GM12878 (cell line): ENCODE measurements around the gene SPPL2B. TPM values are rescaled to one million over a fixed set of nuclear protein-coding genes. Genes with fewer than 3 reads are reported as not detected.

ENCODE experiments used
- ATAC-seq: fragments of 200-7000 bp; cut with Tn5 transposase; 3 replicates; pipeline ENCODE4 v1.9.1; 2020; ENCODE audit warnings: mild to moderate bottlenecking, moderate library complexity
- BruUV-seq: library from RNA; stranded (reverse); fragments of 400-500 nt; replicated peaks from 2 replicates; lab custom pipeline; 2021; lab: Mats Ljungman, UMichigan
- CTCF ChIA-PET: fragments of 300-600 bp; sonication (Branson Sonifier 250); formaldehyde crosslinking; extraction: SDS; loops from one replicate; lab custom pipeline; 2021; ENCODE audit warnings: inconsistent platforms; lab: Yijun Ruan, JAX
- POLR2A ChIA-PET: fragments of 350-600 bp; formaldehyde crosslinking; extraction: SDS; loops from one replicate; lab custom pipeline; 2021; ENCODE audit warnings: inconsistent platforms; lab: Charles Lee
- RAD21 ChIA-PET: fragments of 300-600 bp; sonication (Branson Sonifier 250); formaldehyde crosslinking; loops from one replicate; lab custom pipeline; 2023; ENCODE audit warnings: antibody characterized with exemption; ENCODE audit not compliant: unreplicated experiment; lab: Charles Lee
- SMC1A ChIA-PET: fragments of 300-600 bp; sonication (Branson Sonifier 250); formaldehyde crosslinking; loops from one replicate; lab custom pipeline; 2023; ENCODE audit not compliant: unreplicated experiment, uncharacterized antibody; lab: Charles Lee
- DNase-seq: peaks from one replicate; pipeline ENCODE4 v3.0.0-alpha.2; 2011; ENCODE audit warnings: low read depth, low spot score
- FAIRE-seq: peaks from 3 replicates; lab custom pipeline; 2011; peaks lifted over from hg19 to GRCh38; lab: Jason Lieb, UNC
- H2AFZ ChIP-seq: 2 replicates; pipeline ENCODE4 v1.6.0; 2011; ENCODE audit warnings: low read depth, low read length, control low read depth; ENCODE audit not compliant: control insufficient read depth
- H3K27ac ChIP-seq: 2 replicates; pipeline ENCODE4 v1.5.1; 2011; ENCODE audit warnings: control low read depth; ENCODE audit not compliant: control insufficient read depth, insufficient read depth
- H3K27me3 ChIP-seq, 2 experiments: replicated peaks in 1 of 2; 2 replicates each; pipeline versions ENCODE4 v1.6.0 to v1.6.1; 2011; ENCODE audit warnings: low read length in 1 of 2; ENCODE audit not compliant: control insufficient read depth in 2 of 2, insufficient read depth in 2 of 2
- H3K36me3 ChIP-seq, 2 experiments: 2 replicates each; pipeline ENCODE4 v1.5.1; 2011; ENCODE audit warnings: low read length in 1 of 2; ENCODE audit not compliant: control insufficient read depth in 2 of 2, insufficient read depth in 2 of 2
- H3K4me1 ChIP-seq: 2 replicates; pipeline ENCODE4 v1.6.1; 2011; ENCODE audit warnings: mild to moderate bottlenecking, low read length, moderate library complexity, mixed read lengths; ENCODE audit not compliant: control insufficient read depth, insufficient read depth
- H3K4me2 ChIP-seq: 2 replicates; pipeline ENCODE4 v1.6.0; 2011; ENCODE audit warnings: control low read depth; ENCODE audit not compliant: control insufficient read depth, insufficient read depth
- H3K4me3 ChIP-seq: fragments of 200-600 bp; sonication (generic); 2 replicates; pipeline ENCODE4 v1.5.1; 2016
- H3K79me2 ChIP-seq: 2 replicates; pipeline ENCODE4 v1.6.0; 2011; ENCODE audit warnings: low read length; ENCODE audit not compliant: control insufficient read depth, insufficient read depth
- H3K9ac ChIP-seq: 2 replicates; pipeline ENCODE4 v1.8.0; 2011; ENCODE audit warnings: low read length, control low read depth, mixed read lengths; ENCODE audit not compliant: control insufficient read depth, insufficient read depth
- H3K9me3 ChIP-seq: replicated peaks from 3 replicates; pipeline ENCODE4 v1.5.1; 2011; ENCODE audit warnings: mild to moderate bottlenecking, low read length; ENCODE audit not compliant: control insufficient read depth, insufficient read depth
- H4K20me1 ChIP-seq: 2 replicates; pipeline ENCODE4 v1.6.0; 2011; ENCODE audit not compliant: control insufficient read depth, insufficient read depth
- BMI1 ChIP-seq: fragments of 450-650 bp; IDR thresholded peaks from 2 replicates; pipeline ENCODE4 v1.6.1; 2016; ENCODE audit warnings: mild to moderate bottlenecking, moderate library complexity, borderline replicate concordance
- CUX1 ChIP-seq: IDR thresholded peaks from 2 replicates; pipeline ENCODE4 v1.6.1; 2012; ENCODE audit warnings: improper control_type of control experiment, low read depth, low read length; ENCODE audit not compliant: insufficient replicate concordance
- FOS ChIP-seq: IDR thresholded peaks from 3 replicates; pipeline ENCODE4 v1.6.1; 2011; ENCODE audit warnings: borderline replicate concordance; ENCODE audit not compliant: insufficient read length; ENCODE audit errors: extremely low read depth
- FOXK2 ChIP-seq: fragments of 450-650 bp; IDR thresholded peaks from 2 replicates; pipeline ENCODE4 v1.6.1; 2017; ENCODE audit warnings: mild to moderate bottlenecking, moderate library complexity
- GABPA ChIP-seq: IDR thresholded peaks from 2 replicates; pipeline ENCODE4 v1.6.1; 2014; ENCODE audit warnings: antibody characterized with exemption, low read depth, mild to moderate bottlenecking, inconsistent platforms
- MLLT1 ChIP-seq: fragments of 450-650 bp; IDR thresholded peaks from 2 replicates; pipeline ENCODE4 v1.6.1; 2016; ENCODE audit warnings: mild to moderate bottlenecking
- NR2C1 ChIP-seq: fragments of 450-650 bp; IDR thresholded peaks from 2 replicates; pipeline ENCODE4 v1.6.1; 2017; ENCODE audit warnings: antibody characterized with exemption, mild to moderate bottlenecking, moderate library complexity
- PML ChIP-seq: IDR thresholded peaks from 2 replicates; pipeline ENCODE4 v1.6.1; 2012; ENCODE audit warnings: low read length, inconsistent platforms
- POLR2AphosphoS5 ChIP-seq: IDR thresholded peaks from 2 replicates; pipeline ENCODE4 v1.6.1; 2011; ENCODE audit warnings: mild to moderate bottlenecking, low read length, inconsistent platforms
- REST ChIP-seq: IDR thresholded peaks from 2 replicates; pipeline ENCODE4 v1.6.1; 2012; ENCODE audit warnings: mild to moderate bottlenecking, low read depth, low read length
- TCF12 ChIP-seq: IDR thresholded peaks from 2 replicates; pipeline ENCODE4 v1.6.1; 2011; ENCODE audit warnings: low read depth, mild to moderate bottlenecking, low read length
- TCF7 ChIP-seq: IDR thresholded peaks from 2 replicates; pipeline ENCODE4 v1.6.1; 2014; ENCODE audit warnings: antibody characterized with exemption, borderline replicate concordance
- ZNF217 ChIP-seq: fragments of 450-650 bp; IDR thresholded peaks from 2 replicates; pipeline ENCODE4 v1.6.1; 2017; ENCODE audit warnings: antibody characterized with exemption, mild to moderate bottlenecking
- WGBS: methylation state at CpG from one replicate; pipeline ENCODE4 v1.1.6; 2016; ENCODE audit warnings: low lambda C conversion rate; ENCODE audit not compliant: insufficient replicate concordance, insufficient coverage; ENCODE audit errors: missing lambda C conversion rate; 5-methylcytosine and 5-hydroxymethylcytosine counted together
- in situ Hi-C: fragments of 300-500 bp; cut with MboI; formaldehyde crosslinking; loops from 9 replicates; pipeline ENCODE4 v1.14.3; 2018; ENCODE audit warnings: mixed read lengths
- intact Hi-C: fragments of 100-400 bp; cut with micrococcal nuclease; formaldehyde crosslinking; loops from one replicate; pipeline ENCODE4 v1.14.2; 2022; ENCODE audit not compliant: unreplicated experiment
- polyA plus RNA-seq, 11 experiments: library from polyadenylated mRNA; depleted of rRNA in 4 of 11; unstranded in 6 of 11; stranded (reverse) in 5 of 11; fragments of >200 nt; fragmentation: Nextera tagmentation in 4 of 11; fragmentation: Illumina TruSeq in 1 of 11; extraction: Ambion mirVana in 4 of 11; extraction: Trizol in 1 of 11; gene quantifications; 1 replicate in 1 of 11; 2 replicates in 10 of 11; pipeline versions ENCODE4 v1.2.1 to v1.2.3, GENCODE V29; 2011 to 2016; ENCODE audit warnings: inconsistent platforms in 2 of 11, missing spikeins in 2 of 11, low read depth in 1 of 11
- total RNA-seq, 4 experiments: library from RNA; depleted of rRNA in 3 of 4; stranded (reverse); fragments of >200 nt in 3 of 4; fragmentation: Illumina TruSeq in 1 of 4; extraction: Trizol in 1 of 4; gene quantifications; 2 replicates each; pipeline versions ENCODE4 v1.2.1 to v1.2.3, GENCODE V29; 2013 to 2021

SPPL2B gene
- total and polyA plus RNA-seq, 10 of the 15 experiments (the other 5 are each of a cell fraction or from before 2014, with no cell fraction given): 0.29 to 56.5 (median 18.3) TPM

DNA sequence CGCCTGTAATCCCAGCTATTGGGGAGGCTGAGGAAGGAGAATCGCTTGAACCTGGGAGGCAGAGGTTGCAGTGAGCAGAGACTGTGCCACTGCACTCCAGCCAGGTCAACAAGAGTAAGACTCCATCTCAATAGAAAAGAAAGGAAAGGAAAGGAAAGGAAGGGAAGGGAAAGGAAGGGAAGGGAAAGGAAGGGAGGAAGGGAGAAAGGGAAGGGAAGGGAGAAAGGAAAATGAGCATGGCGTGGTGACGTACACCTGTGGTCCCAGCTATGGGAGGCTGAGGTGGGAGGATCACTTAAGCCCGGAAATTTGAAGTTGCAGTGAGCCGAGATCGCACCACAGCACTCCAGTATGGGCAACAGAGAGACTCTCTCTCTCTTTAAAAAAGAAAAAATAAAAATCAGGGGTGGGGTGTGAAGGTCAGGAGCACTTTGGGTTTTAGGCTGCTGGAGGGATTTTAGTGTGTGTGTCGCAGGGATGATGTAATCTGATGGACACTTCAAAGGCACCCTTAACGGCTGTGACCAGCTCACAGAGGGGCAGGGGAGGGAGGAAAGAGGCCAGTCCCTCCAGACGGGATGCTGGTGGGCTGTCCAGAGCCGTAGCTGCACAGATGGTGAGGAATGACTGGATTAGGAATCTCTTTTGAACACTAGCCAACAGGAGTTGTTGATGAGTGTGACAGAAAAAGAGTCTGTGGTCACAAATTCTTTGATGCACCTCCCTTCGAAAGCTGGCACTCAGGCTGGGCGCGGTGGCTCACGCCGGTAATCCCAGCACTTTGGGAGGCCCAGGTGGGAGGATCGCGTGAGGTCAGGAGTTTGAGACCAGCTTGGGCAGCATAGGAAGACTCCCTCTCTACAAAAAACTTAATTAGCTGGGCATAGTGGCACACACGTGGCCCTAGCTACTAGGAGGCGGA, 59.1 kb downstream of the SPPL2B start:
- no peak overlapping the region for H3K9ac ChIP-seq
- ChIA-PET RAD21 (interaction anchor here (0.6 to 1.4 kb wide), 3 partner anchors 18 to 113 kb away, joined by 3 to 4 read pairs (median 4); no protein-coding TSS in a partner anchor), POLR2A (no interaction called here), CTCF (interaction anchor here (0.6 to 0.7 kb wide), 2 partner anchors 232 to 237 kb away, joined by 3 read pairs; no protein-coding TSS in a partner anchor), SMC1A (no interaction called here)
- ATAC-seq: no peak
- intact Hi-C loops: no loop called here
- H3K9me3 ChIP-seq: no peaks in the 10 kb centered on the region; the same call in 2 of the 3 replicates
- no peaks in the 10 kb centered on the region; a peak in 1 of 4 replicates for H3K27me3 ChIP-seq
- FAIRE-seq: no peak
- H3K4me3 ChIP-seq: no peak overlapping the region
- H4K20me1 ChIP-seq: no peaks in the 10 kb centered on the region
- H3K4me2 ChIP-seq: no peak overlapping the region
- H3K27ac ChIP-seq: no peak overlapping the region
- WGBS: 60% methylated on average over 20 of the region's 20 CpGs
- in situ Hi-C loops: no loop called here
- no peak for DNase-seq
- H3K4me1 ChIP-seq: peaks cover 4% of the 10 kb centered on the region; the same call in 1 of the 2 replicates
- no peaks in the 10 kb centered on the region for H3K36me3 ChIP-seq
- BruUV-seq: no TSS peak
- no peak overlapping the region for H2AFZ ChIP-seq
- H3K79me2 ChIP-seq: no peaks in the 10 kb centered on the region
- TF ChIP-seq FOXK2: no peak
- TF ChIP-seq CUX1: no peak
- no peak for TF ChIP-seq GABPA
- no peak for TF ChIP-seq BMI1
- TF ChIP-seq NR2C1: no peak
- no peak for TF ChIP-seq MLLT1
- TF ChIP-seq POLR2AphosphoS5: no peak
- TF ChIP-seq PML: no peak
- no peak for TF ChIP-seq ZNF217
- no peak for TF ChIP-seq TCF12
- TF ChIP-seq TCF7: no peak
- no peak for TF ChIP-seq FOS
- no peak for TF ChIP-seq REST
